Urothelium cell line (cell line): ENCODE data around the gene TECR.

Experiments used
- DNase-seq: peaks from one replicate; pipeline ENCODE4 v3.0.0; 2011; ENCODE audit warnings: low spot score, mixed read lengths
- FAIRE-seq: peaks from 2 replicates; lab custom pipeline; 2011; peaks lifted over from hg19 to GRCh38; lab: Jason Lieb, UNC

Gene TECR

DNA sequence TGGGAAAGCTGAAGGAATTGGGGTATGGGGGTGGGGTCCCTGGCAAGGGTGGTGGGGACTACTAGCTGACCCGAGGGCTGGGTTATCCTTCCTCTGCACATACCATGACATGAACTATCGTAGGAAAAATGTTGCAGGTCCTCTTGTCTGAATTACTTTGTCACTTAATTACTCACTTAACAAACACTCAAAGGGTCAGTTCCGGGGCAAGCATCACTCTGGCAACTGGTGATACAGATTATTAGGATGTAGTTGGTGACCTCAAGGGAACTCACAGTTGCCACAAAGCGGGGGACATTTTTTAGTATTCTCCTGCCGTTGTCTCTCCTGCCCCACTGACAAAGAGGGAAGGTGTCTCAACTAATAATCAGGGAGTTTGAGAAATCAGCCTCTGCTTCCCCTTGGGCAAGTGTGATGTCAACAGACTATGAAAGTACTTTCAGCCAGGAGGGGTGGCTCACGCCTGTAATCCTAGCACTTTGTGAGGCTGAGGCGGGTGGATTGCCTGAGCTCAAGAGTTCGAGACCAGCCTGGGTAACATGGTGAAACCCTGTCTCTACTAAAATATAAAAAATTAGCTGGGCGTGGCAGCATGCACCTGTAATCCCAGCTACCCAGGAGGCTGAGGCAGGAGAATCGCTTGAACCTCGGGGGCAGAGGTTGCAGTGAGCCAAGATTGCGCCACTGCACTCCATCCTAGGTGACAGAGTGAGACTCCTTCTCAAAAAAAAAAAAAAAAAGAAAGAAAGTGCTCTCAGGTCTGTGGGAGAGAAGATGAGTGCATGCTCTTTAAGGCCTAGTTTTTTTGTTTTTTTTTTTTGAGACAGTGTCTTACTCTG is 21.5 kb upstream of the TECR start:
- no peak for DNase-seq
- FAIRE-seq = no peak

DNA sequence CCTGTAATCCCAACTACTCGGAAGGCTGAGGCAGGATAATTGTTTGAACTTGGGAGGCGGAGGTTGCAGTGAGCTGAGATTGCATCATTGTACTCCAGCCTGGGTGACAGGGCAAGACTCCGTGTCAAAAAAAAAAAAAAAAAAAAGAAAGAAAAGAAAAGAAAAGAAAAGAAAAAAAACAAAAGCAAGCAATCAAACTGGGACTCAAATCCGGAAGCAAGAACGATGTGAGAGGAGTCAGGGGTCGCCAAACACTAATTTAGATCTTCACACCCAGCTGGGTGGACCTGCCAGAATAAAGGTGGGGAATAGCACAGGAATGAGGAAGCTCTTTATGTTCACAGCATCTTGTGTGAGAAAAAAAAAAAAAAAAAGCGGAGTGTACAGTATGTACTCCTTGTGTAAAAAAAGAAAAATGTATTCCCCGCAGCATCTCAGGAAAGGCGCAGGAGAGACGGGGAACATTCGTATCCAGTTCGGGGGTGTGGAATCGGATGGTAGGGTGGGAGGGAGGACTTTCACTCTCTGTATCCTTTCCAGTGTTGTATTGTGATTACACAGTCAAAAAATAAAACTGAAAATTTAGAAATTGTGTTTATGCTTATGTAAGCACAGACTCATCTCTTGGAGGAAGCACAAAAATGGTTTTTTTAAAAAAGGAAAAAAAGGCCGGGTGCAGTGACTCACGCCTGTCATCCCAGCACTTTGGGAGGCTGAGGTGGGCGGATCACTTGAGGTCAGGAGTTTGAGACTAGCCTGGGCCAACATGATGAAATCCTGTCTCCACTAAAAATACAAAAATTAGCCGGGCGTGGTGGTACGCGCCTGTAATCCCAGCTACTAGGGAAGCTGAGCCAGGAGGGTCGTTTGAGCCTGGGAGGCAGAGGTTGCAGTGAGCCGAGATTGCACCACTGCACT is 18.8 kb upstream of the TECR start:
- FAIRE-seq = no peak
- no peak for DNase-seq

DNA sequence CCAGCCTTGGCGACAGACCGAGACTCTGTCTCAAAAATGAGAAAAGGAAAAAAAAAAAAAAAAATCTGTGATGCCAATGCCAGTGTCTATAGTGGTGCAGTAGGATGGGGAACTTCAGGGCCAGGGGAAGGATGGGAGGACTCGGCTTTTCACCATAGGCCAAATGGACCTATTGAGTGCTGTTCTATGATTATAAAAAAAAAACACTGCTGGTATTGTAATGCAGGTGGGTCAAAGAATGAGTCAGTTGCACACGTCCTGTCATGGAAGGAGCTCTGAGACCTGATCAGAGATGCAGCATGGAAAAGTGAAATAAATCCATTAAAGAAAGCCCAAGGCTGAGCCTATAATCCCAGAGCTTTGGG is 18.2 kb upstream of the TECR start:
- FAIRE-seq (no peak), DNase-seq (no peak)

DNA sequence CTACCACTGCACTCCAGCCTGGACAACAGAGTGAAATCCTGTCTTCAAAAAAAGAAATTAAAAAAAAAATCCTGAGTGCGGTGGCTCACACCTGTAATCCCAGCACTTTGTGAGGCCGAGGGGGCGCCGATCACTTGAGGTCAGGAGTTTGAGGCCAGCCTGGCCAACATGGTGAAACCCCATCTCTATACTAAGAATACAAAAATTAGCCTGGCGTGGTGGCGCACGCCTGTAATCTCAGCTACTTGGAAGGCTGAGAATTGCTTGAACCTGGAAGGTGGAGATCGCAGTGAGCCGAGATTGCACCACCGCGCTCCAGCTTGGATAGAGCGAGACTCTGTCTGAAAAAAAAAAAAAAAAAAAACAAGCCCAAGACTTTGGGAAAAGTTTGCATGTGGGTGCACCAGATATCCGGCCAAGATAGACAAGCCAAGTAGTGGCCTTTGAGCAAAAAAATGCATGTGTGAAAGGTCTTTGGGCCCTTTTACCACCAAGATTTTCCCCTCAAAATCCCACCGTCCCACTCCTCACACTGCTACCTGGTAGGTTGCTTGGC is 16.9 kb upstream of the TECR start:
- FAIRE-seq (no peak), DNase-seq (no peak)

DNA sequence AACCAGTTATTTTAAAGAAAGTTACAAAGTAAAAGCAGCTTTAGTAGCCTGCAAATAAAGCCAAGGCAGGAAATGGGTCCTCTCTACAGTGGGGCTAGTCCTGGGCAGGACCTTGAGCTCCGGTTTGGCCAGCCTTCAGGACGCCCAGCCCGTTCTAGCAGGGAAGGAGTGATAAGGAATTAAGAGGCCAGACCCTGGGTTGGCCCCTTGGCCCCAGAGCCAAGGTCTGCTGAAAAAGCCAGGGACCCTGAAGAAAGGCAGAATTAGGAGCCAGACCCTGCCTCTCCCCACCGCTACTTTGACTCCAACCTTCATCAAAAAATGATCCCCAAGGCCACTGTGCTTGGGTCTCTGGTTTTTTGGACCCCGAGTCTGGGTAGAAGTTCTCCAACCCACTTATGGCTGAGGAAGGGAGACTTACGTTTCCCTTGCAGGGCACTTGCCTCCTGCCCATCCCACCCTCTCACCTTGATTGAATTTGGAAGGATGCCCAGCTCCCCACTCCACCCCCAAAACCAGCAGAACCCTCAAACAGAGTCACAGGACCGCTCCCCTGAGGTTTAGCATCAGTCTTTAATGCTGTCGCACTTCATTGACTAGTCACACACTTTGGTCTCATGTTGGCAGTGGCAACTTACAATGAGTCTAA is 15.1 kb upstream of the TECR start:
- no peak for DNase-seq
- no peak for FAIRE-seq

DNA sequence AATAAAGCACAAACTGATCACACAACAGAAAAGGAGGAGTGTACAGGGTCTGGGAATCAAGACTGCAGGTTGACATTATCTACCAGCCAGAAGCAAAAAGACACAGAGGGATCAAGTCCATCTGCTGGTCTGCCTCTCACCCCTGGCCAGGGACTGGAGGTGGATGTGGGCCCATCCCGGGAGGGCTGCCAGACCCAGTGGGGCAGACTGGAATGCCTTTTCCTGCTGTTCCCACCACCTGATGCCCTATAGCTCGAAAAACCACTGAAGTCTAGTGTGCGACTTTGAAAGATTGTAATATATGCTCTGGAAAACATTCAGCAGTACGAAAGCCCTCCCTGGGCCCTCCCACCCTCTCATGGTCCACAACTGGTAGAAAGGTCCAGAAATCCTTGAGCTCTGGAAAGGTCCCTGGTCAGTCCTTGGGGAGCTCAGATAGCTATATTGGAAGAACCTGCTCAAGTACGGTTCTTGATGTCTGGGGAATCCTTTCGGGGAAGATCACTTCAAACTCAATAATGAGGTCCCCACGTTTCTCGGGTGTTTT is 13.8 kb upstream of the TECR start:
- FAIRE-seq (no peak), DNase-seq (no peak)

DNA sequence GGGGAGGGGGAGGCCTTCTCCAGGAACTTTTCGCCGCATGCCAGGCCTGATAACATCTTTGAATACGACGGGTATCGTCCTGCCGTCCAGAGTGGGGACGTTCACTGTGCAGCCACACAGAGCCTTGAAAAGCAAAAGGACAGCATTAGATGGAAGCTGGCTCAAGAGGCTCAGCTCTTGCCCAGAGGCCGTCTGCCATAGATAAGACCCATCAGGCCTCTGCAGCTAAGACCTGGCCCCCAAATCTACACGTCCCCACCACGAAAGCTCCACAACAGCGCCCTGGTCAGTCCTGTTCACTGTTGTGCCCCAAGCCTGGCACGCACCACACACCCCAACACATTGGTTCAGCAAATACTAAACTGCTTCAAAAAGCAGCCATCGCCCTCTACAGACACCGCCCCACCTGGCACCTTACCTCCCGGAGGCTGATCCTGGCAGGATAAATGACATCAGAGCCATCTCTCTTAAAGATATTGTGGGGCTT is 13.3 kb upstream of the TECR start:
- DNase-seq = no peak
- no peak for FAIRE-seq

DNA sequence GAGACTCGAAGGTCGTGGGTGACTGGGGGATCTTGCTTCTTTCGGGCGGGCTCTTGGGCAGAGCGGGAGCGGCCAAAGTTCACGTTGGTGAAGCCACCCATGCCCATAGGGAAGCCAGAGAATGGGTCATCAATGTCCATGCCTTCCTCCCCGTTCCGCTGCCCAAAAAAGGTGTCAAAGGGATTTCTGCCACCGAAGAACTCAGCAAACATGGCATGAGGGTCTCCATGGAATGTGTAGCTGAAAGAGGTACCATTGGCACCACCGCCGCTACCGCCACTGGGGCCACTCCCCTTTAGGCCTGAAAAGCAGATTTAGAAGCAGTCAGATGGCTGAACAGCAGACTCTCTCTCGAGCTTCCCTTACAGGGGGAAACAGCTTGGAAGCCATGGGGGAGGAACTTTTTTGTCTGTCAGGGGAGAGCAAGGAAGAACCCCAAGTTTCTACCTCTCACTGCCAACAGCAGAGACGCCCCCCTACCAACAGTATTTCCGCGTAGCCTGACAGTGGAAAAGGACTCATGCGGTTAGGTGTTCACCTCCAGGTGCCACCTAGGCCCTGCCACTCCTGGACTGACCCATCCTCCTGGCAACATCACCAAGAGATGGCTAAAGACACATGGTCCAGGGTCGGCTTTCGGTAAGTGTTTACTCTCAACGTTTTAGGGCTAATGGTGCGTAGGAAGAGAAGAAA is 12.5 kb upstream of the TECR start:
- no peak for FAIRE-seq
- no peak for DNase-seq

DNA sequence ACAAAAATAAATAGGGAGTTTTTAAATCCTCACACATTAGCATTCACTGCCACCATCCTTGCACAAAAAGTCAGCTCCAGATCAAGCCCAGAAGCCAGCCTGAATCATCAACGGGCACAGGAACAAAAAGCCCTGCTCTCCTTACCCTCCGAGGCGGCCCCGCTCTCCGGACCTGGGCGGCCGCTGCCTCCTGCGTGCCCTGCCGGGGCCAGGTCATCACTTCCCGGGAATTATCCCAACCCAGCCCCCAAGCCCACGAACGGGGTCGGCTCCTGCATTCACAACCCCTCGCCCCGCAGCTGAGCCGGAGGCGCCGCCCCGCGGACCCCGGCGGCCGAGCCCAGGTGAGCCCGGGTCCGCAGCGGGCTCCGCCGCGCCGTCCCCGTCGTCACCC is 12.0 kb upstream of the TECR start:
- no peak for FAIRE-seq

DNA sequence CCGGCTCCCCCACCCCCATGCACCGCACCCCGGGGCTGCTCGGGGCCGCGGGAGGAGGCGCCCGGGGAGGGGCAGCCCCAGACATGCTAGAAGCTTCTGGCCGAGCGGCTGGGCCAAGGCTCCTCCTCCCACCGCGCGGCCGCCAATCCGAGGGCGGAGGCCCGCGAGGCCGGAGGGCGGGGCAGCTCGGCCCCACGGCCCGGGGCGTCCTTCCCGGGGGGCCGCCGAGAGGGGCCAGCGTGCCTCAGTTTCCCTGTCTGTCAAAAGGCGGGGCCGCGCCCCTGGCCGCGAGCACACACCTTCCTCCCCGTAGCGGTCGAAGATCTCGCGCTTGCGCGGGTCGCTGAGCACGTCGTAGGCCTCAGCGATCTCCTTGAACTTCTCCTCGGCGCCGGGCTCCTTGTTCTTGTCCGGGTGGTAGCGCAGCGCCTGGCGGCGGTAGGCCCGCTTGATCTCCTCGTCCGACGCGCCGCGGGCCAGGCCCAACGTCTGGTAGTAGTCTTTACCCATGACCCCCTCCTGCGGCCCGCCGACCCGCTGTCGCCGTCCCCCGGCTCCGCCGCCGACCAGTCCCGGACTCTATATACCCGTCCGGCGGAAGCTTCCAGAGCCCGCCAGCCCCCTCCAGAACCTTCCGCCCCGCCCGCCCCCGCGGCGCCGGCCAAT is 11.4 kb upstream of the TECR start, which contains the start of gene DNAJB1:
Gene DNAJB1 (minus strand): TSS at position 558 of the 666 bp plus-strand sequence. CDS start 48 bp downstream, at position 510.
- FAIRE-seq = no peak
- DNase-seq = peak; percentile 70

More for the DNA sequence above, 12.0 kb upstream of the TECR start:
- DNase-seq = no peak

DNA sequence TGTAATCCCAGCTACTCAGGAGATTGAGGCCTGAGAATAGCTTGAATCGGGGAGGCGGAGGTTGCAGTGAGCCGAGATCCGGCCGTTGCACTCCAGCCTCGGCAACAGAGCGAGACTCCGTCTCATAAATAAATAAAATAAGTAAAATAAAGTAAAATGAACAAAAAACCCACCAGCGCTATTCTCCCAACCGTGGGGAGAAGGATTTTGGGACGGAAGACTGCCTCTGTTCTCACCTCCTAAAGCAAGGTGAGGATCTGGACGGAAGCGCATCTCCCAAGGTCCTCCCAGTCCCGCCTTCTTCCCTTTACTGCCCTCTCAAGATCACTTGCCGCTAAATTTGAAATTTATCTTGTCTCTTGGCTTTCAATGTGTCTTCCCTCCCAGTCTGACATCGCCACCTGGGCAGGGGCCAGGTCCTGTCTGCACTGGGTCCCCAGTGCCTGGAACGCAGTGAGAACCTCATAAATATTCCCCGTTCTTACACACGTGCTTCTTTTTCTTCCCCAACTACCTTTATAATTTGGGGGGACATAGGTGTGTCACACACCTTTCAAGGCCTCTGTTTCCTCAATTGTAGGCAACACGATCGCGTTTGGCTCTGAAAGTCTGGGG is 10.0 kb upstream of the TECR start:
- FAIRE-seq (no peak), DNase-seq (no peak)

DNA sequence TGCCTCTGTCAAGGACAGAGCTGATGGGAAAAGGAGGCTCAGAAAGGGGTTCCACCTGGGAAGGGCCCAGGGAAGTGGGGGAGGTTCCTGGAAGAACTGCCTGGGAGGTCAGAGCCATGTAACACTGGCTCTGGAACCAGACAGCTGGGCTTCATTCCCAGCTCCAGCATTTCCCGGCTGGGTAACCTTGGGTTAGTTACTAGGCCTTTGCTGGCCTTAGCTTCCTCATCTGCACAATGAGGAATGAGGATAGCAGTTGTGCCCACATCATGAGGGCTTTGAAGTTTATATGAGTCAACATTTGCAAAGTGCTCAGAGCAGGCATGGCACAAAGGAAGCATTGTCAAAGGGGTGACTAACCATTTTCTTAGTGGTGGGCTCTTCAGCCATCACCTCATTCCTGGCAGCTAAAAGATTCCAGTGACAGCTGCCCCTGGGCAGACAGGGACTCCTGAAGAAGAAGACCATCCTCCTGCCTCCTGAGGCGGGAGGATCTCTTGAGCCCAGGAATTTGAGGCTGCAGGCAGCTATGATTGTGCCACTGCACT is 9.5 kb upstream of the TECR start:
- FAIRE-seq = no peak

DNA sequence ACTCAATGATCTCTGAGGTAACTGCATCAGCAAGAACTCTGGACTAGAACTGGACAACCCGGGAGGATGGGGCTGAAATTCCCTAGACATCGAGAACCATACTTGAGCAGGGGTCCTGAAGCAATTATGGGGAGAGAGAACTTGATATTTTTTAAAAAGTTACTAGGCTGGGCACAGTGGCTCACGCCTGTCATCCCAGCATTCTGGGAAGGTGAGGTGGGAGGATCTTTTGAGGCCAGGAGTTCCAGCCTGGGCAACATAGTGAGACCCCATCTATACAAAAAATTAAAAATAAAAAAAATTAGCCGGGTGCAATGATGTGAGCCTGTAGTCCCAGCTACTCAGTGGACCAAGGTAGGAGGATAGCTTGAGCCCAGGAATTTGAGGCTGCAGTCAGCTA is 8.9 kb upstream of the TECR start:
- no peak for DNase-seq
- no peak for FAIRE-seq

More for the DNA sequence above, 9.5 kb upstream of the TECR start:
- DNase-seq = peak; percentile 73

DNA sequence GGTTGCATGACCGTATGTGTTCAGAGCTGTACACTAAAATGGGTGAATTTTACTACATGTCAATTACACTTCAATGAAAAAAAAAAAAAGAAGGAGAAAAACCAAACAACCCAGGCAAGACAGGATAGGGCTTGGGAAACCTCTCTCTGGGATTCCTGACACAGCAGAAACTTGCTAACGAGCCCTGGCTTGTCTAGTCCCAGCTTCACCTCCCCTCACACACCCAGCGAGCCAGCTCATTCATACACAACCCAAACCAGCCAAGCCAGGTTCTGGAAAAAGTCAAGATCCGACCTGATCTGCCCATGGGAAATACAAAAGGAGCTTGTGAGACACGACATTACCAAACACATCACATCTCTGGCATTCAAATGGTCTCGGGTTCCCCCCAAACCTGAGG is 3.7 kb upstream of the TECR start:
- DNase-seq (no peak), FAIRE-seq (no peak)

DNA sequence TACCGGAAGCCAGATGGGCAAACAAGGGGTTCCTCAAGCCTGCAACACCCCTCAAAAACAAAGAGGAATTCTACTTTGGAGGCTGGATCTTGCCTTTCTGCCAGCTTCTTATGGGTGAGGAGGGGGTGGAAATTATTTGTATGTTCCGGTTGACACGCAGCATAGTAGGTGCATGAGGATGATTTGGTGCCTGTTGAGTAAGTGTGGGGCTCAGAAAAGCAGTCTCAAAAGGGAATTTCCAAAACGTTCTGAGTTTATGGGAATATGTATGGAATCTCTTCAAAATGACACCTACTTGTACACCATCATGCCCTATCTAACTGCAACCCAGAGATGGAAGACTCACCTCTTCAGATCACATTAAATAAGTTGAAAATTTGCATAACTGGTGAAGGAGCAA is 3.0 kb upstream of the TECR start:
- DNase-seq (no peak), FAIRE-seq (no peak)

DNA sequence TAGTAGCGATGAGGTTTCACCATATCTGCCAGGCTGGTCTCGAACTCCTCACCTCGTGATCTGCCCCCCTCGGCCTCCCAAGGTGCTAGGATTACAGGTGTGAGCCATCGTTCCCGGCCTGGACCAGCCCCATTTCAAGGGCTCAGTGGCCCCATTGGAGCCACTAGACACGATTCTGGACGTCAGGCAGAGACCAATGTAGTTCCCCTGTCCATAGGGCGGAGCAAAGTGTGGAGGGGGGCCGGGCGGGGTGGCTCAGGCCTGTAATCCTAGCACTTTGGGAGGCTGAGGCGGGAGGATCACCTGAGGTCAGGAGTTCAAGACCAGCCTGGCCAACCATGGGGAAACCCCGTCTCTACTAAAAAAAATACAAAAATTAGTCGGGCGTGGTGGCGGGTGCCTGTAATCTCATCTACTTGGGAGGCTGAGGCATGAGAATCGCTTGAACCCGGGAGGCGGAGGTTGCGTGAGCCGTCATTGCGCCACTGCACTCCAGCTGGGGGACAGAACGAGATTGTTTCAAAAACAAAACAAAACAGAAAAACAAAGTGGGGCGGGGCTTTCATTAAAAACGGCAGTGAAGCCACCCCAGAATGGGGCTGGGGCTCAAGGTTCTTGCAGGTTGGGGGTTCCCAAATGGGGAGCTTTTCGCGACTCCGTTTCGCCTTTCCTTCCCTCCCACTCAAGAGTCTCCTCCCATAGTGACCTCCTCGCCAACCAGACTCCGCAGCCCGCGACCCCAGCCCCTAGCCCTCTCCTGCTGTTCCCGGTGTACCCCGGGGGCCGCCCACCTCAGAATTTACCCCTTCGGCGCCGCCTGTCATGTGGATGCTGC is 758 bp upstream of the TECR start:
- no peak for DNase-seq
- FAIRE-seq = no peak

DNA sequence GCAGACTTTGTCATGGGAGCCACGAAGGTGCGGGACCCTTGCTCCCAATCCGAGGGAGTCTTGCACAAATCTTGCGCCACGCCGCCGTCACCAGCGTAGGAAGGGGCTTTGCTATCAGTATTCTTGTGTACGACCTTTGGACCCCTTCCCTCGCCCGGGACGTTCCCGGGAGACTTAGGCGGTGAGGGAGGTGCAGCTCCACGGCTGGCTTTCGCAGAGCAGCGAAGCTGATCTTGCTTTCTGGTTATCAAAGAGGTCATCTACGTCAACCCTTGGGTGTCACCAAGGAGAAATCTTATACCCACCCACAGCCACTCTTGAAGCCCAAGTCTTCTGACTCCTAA is 583 bp downstream of the TECR start:
- FAIRE-seq = no peak
- no peak for DNase-seq

DNA sequence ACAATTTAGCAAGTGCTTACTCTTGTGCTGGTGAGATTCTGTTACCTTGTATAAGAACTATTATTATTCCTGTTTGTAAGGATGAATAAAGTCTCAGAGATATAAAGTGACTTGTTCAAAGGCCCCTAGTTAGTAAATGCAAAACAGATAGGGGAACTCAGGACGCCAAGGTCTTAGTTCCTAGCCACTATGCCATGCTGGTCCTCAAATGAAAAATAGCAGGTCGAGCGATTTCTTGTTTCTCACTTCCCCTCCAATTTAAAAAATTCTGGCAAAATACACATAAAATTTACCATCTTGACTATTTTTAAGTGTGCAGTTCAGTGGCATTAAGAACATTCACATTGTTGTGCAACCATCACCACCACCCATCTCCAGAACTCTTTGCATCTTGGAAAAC is 1.1 kb downstream of the TECR start:
- FAIRE-seq = no peak
- no peak for DNase-seq
